PC-9 (cell line): ENCODE data around the gene SETD3. TPM values are rescaled to one million over a fixed set of nuclear protein-coding genes. Genes with fewer than 3 reads are reported as not detected.

ENCODE experiments used
- BruUV-seq: library from RNA; stranded (reverse); fragments of 400-500 nt; replicated peaks from 2 replicates; lab custom pipeline; 2021; lab: Mats Ljungman, UMichigan
- CTCF ChIA-PET: fragments of 300-600 bp; sonication (Branson Sonifier 250); formaldehyde crosslinking; loops from one replicate; lab custom pipeline; 2022; ENCODE audit warnings: antibody characterized with exemption; lab: Charles Lee
- POLR2A ChIA-PET: fragments of 300-600 bp; sonication (Branson Sonifier 250); formaldehyde crosslinking; loops from one replicate; lab custom pipeline; 2022; ENCODE audit warnings: antibody characterized with exemption; ENCODE audit not compliant: unreplicated experiment; lab: Charles Lee
- DNase-seq, 2 experiments: peaks; one replicate each; pipeline versions ENCODE4 v3.0.0 to v3.0.0-alpha.2; 2015 to 2022; ENCODE audit warnings: mixed read lengths in 1 of 2
- H2AFZ ChIP-seq: fragments of 200-600 bp; sonication (generic); 2 replicates; pipeline ENCODE4 v1.8.1; 2017; ENCODE audit warnings: antibody characterized with exemption
- H3F3A ChIP-seq: fragments of 200-600 bp; sonication (generic); 2 replicates; pipeline ENCODE4 v1.8.1; 2017; ENCODE audit warnings: antibody characterized with exemption, mild to moderate bottlenecking, low read depth; ENCODE audit not compliant: insufficient read depth
- H3K27ac ChIP-seq: fragments of 200-600 bp; sonication (generic); 2 replicates; pipeline ENCODE4 v1.6.1; 2016; ENCODE audit warnings: mixed run types
- H3K27me3 ChIP-seq: fragments of 200-600 bp; sonication (generic); 2 replicates; pipeline ENCODE4 v1.6.1; 2016; ENCODE audit warnings: low read depth, mixed run types; ENCODE audit not compliant: insufficient read depth
- H3K36me3 ChIP-seq: fragments of 200-600 bp; sonication (generic); 2 replicates; pipeline ENCODE4 v1.6.1; 2016; ENCODE audit warnings: low read depth, mixed run types
- H3K4me1 ChIP-seq: fragments of 200-600 bp; sonication (generic); replicated peaks from 2 replicates; pipeline ENCODE4 v1.6.1; 2016; ENCODE audit warnings: mixed run types; ENCODE audit not compliant: insufficient read depth
- H3K4me2 ChIP-seq: fragments of 200-600 bp; sonication (generic); 2 replicates; pipeline ENCODE4 v1.6.1; 2017; ENCODE audit warnings: mixed run types
- H3K4me3 ChIP-seq: fragments of 200-600 bp; sonication (generic); 2 replicates; pipeline ENCODE4 v1.6.1; 2016; ENCODE audit warnings: mixed run types
- H3K79me2 ChIP-seq: fragments of 200-600 bp; sonication (generic); 2 replicates; pipeline ENCODE4 v1.6.1; 2017; ENCODE audit warnings: low read depth, mixed run types
- H3K9me2 ChIP-seq: fragments of 200-600 bp; sonication (generic); 2 replicates; pipeline ENCODE4 v1.8.1; 2017; ENCODE audit warnings: mild to moderate bottlenecking; ENCODE audit not compliant: insufficient read depth
- H3K9me3 ChIP-seq: fragments of 200-600 bp; sonication (generic); 2 replicates; pipeline ENCODE4 v1.8.1; 2016; ENCODE audit warnings: low read depth; ENCODE audit not compliant: insufficient read depth
- H4K20me1 ChIP-seq: fragments of 200-600 bp; sonication (generic); 2 replicates; pipeline ENCODE4 v1.8.1; 2017; ENCODE audit not compliant: insufficient read depth
- EZH2 ChIP-seq: fragments of 200-600 bp; sonication (generic); IDR thresholded peaks from 2 replicates; pipeline ENCODE4 v1.8.0; 2017; ENCODE audit warnings: antibody characterized with exemption, low read depth
- intact Hi-C: fragments of 100-400 bp; cut with micrococcal nuclease; formaldehyde crosslinking; loops from one replicate; pipeline ENCODE4 v1.10.0; 2022; ENCODE audit not compliant: unreplicated experiment
- total RNA-seq: library from RNA; stranded (reverse); gene quantifications from 2 replicates; pipeline ENCODE4 v1.2.3, GENCODE V29; 2021
- TF ChIP-seq, protein P1 (sequence below): fragments of 200-600 bp; sonication (generic); conservative IDR thresholded peaks from 2 replicates; pipeline ENCODE4 v1.6.1; 2017; ENCODE audit warnings: mixed run types, antibody characterized with exemption, mild to moderate bottlenecking, moderate library complexity

SETD3 gene
- total RNA-seq, 1 experiment from 2014 or later = 13.4 TPM

DNA sequence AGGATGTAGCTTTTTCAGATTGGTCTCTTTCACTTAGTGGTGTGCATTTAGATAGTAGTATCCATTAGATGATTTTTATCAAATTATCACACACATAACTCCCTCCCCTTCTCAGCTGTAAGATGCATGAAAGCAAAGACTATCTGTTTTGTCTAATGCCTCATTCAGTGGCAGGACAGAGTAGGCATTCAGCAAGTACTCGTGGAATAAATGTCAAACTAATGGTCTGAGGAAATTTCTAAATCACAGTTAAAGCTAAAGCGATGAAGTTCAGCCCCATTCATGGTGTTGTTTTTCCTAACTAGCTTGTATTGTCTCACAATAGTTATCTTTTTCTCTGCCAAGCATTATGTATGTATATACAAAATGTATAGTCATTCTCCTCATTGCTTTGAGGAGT is 16.7 kb upstream of the SETD3 start:
- Histone ChIP-seq H2AFZ (no peak overlapping the region), H3K27me3 (no peaks in the 10 kb centered on the region), H3K36me3 (0 out of 2 replicates have a peak, but pooled peaks cover 9% of the 10 kb centered on the region), H3K4me2 (no peak overlapping the region), H3F3A (no peaks in the 10 kb centered on the region), H3K9me3 (no peaks in the 10 kb centered on the region), H4K20me1 (peaks cover 3% of the 10 kb centered on the region; the same call in 1 of the 2 replicates), H3K4me1 (no peaks in the 10 kb centered on the region), H3K27ac (no peak overlapping the region), H3K9me2 (no peaks in the 10 kb centered on the region), H3K79me2 (no peaks in the 10 kb centered on the region), H3K4me3 (no peak overlapping the region)
- ChIA-PET CTCF (no interaction called here), POLR2A (no interaction called here)
- no peak for DNase-seq
- intact Hi-C loops = no loop called here
- TF ChIP-seq, protein P1, sequence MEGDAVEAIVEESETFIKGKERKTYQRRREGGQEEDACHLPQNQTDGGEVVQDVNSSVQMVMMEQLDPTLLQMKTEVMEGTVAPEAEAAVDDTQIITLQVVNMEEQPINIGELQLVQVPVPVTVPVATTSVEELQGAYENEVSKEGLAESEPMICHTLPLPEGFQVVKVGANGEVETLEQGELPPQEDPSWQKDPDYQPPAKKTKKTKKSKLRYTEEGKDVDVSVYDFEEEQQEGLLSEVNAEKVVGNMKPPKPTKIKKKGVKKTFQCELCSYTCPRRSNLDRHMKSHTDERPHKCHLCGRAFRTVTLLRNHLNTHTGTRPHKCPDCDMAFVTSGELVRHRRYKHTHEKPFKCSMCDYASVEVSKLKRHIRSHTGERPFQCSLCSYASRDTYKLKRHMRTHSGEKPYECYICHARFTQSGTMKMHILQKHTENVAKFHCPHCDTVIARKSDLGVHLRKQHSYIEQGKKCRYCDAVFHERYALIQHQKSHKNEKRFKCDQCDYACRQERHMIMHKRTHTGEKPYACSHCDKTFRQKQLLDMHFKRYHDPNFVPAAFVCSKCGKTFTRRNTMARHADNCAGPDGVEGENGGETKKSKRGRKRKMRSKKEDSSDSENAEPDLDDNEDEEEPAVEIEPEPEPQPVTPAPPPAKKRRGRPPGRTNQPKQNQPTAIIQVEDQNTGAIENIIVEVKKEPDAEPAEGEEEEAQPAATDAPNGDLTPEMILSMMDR = no peak
- TF ChIP-seq EZH2 = no peak
- BruUV-seq = no TSS peak

DNA sequence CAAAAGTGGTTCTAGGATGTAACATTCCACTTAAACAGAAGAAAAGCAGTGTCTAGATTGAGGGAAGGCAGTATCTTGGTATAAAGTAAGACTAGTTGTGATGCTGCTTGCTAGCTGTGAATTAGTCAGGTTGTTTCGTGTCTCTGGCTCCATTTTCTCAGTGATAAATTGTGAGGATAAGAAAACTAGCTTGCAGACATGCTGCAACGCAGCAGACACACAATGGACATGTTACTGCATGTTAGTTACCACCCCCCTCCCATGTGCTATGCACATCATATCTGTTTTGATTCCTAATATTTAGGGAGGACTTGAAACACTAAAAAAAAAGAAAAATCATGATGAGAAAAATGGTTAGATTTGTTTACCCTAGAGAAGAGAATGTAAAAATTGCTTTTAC is 3.4 kb upstream of the SETD3 start:
- no TSS peak for BruUV-seq
- Histone ChIP-seq H4K20me1 (peaks cover 66% of the 10 kb centered on the region), H2AFZ (no peak overlapping the region), H3K9me2 (no peaks in the 10 kb centered on the region), H3K4me2 (no peak overlapping the region), H3K4me3 (no peak overlapping the region), H3K79me2 (peaks cover 88% of the 10 kb centered on the region), H3F3A (no peaks in the 10 kb centered on the region), H3K36me3 (no peaks in the 10 kb centered on the region), H3K4me1 (peaks cover 12% of the 10 kb centered on the region; the same call in 1 of the 2 replicates), H3K27me3 (no peaks in the 10 kb centered on the region), H3K9me3 (no peaks in the 10 kb centered on the region), H3K27ac (no peak overlapping the region)
- DNase-seq = no peak
- TF ChIP-seq EZH2 = no peak
- TF ChIP-seq, protein P1 = no peak
- intact Hi-C loops = no loop called here
- ChIA-PET CTCF (no interaction called here), POLR2A (no interaction called here)

DNA sequence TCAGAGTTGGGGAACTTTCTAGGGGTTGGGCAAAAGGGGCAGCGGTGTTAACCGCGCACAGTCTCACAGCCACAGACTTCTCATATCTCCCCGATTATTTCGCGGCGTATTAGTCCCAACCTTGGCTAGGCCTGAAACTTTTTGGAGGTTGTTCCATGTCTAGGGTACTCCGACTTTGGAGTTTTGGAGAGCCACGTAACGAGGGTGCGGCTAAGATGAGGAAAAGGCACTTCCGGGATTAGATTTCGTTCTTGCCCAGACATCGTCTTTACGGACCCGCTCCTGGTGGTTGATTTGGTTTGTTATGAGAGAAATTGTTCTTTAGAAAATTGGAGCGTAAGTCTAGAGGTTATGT is 1.1 kb upstream of the SETD3 start:
- no peaks in the 10 kb centered on the region for H3K36me3 ChIP-seq
- intact Hi-C loops = no loop called here
- no peaks in the 10 kb centered on the region for H3F3A ChIP-seq
- ChIA-PET POLR2A (no interaction called here), CTCF (no interaction called here)
- TF ChIP-seq EZH2 = no peak
- TF ChIP-seq, protein P1 = no peak
- H3K4me2 ChIP-seq = peak overlapping the region; percentile 94
- TSS peak; percentile 62 for BruUV-seq
- H3K9me3 ChIP-seq = no peaks in the 10 kb centered on the region
- peaks cover 86% of the 10 kb centered on the region for H3K79me2 ChIP-seq
- H2AFZ ChIP-seq = peak overlapping the region; percentile 76
- H3K27ac ChIP-seq = peak overlapping the region; percentile 72
- peaks cover 48% of the 10 kb centered on the region for H4K20me1 ChIP-seq
- no peaks in the 10 kb centered on the region for H3K9me2 ChIP-seq
- H3K4me3 ChIP-seq = peak overlapping the region; percentile 92
- DNase-seq = no peak
- peaks cover 22% of the 10 kb centered on the region for H3K4me1 ChIP-seq
- no peaks in the 10 kb centered on the region for H3K27me3 ChIP-seq
